Effector memory CD4-positive, alpha-beta T cell (primary cell): ENCODE results near the gene CA11.

Experiments
- DNase-seq, 3 donors: peaks; one replicate each; pipeline ENCODE4 v3.0.0-alpha.2; 2020
- H3K27ac ChIP-seq: 2 replicates; pipeline ENCODE4 v1.7.0; 2013; ENCODE audit warnings: mild to moderate bottlenecking, low read length, moderate library complexity; ENCODE audit not compliant: insufficient read depth, poor library complexity, severe bottlenecking
- H3K27me3 ChIP-seq: replicated peaks from 2 replicates; pipeline ENCODE4 v1.7.0; 2013; ENCODE audit warnings: mild to moderate bottlenecking, low read length; ENCODE audit not compliant: insufficient read depth, control insufficient read depth, poor library complexity, severe bottlenecking
- H3K36me3 ChIP-seq: 2 replicates; pipeline ENCODE4 v1.7.0; 2013; ENCODE audit warnings: mild to moderate bottlenecking, low read length, moderate library complexity; ENCODE audit not compliant: control insufficient read depth, insufficient read depth
- H3K4me1 ChIP-seq: 2 replicates; pipeline ENCODE4 v1.7.0; 2013; ENCODE audit warnings: low read length, mild to moderate bottlenecking; ENCODE audit not compliant: control insufficient read depth, insufficient read depth, poor library complexity, severe bottlenecking
- H3K4me3 ChIP-seq: 2 replicates; pipeline ENCODE4 v1.7.0; 2013; ENCODE audit warnings: low read length, low read depth, mild to moderate bottlenecking; ENCODE audit not compliant: insufficient read depth, poor library complexity, severe bottlenecking
- H3K9me3 ChIP-seq: 2 replicates; pipeline ENCODE4 v1.7.0; 2013; ENCODE audit warnings: mild to moderate bottlenecking, low read length, moderate library complexity; ENCODE audit not compliant: control insufficient read depth

CA11 gene

GRCh38 chr19:48614436-48615230, 31.4 kb downstream of the CA11 start, which contains the start of gene FAM83E:
FAM83E (minus strand) TSS chr19:48615076; CDS start chr19:48613372, 1,704 bp downstream.
- H3K4me1 ChIP-seq: peaks cover 29% of the 10 kb centered on the region
- H3K4me3 ChIP-seq: no peak within 1 kb of the TSS
- H3K27me3 ChIP-seq: no peaks in the 10 kb centered on the region
- no peak within 1 kb of the TSS for H3K27ac ChIP-seq
- no peaks in the 10 kb centered on the region for H3K9me3 ChIP-seq
- DNase-seq: no peak
- peaks cover 32% of the 10 kb centered on the region for H3K36me3 ChIP-seq

GRCh38 chr19:48613852-48614435, 32.0 kb downstream of the CA11 start:
- Histone ChIP-seq H3K9me3 (no peaks in the 10 kb centered on the region), H3K4me1 (peaks cover 28% of the 10 kb centered on the region), H3K27ac (no peak overlapping the region), H3K4me3 (no peak overlapping the region), H3K36me3 (peaks cover 32% of the 10 kb centered on the region), H3K27me3 (no peaks in the 10 kb centered on the region)
- no peak for DNase-seq

- H3K36me3 ChIP-seq: peaks cover 32% of the 10 kb centered on the region
- no peaks in the 10 kb centered on the region for H3K27me3 ChIP-seq
- H3K4me1 ChIP-seq: peaks cover 26% of the 10 kb centered on the region
- no peaks in the 10 kb centered on the region for H3K9me3 ChIP-seq
- DNase-seq: no peak
- no peak overlapping the region for H3K27ac ChIP-seq
- no peak overlapping the region for H3K4me3 ChIP-seq
Observed at GRCh38 chr19:48613024-48613851, 32.7 kb downstream of the CA11 start.

GRCh38 chr19:48611872-48612271, 34.1 kb downstream of the CA11 start:
- Histone ChIP-seq H3K9me3 (no peaks in the 10 kb centered on the region), H3K4me3 (no peak overlapping the region), H3K36me3 (peaks cover 23% of the 10 kb centered on the region), H3K27me3 (no peaks in the 10 kb centered on the region), H3K4me1 (peaks cover 13% of the 10 kb centered on the region), H3K27ac (no peak overlapping the region)
- no peak for DNase-seq

- Histone ChIP-seq H3K36me3 (peaks cover under 1% of the 10 kb centered on the region), H3K4me3 (no peak overlapping the region), H3K27ac (no peak overlapping the region), H3K27me3 (no peaks in the 10 kb centered on the region), H3K9me3 (no peaks in the 10 kb centered on the region), H3K4me1 (peaks cover 5% of the 10 kb centered on the region)
- no peak for DNase-seq
Observed at GRCh38 chr19:48609571-48610108, 36.3 kb downstream of the CA11 start.

GRCh38 chr19:48608798-48609263, 37.2 kb downstream of the CA11 start:
- Histone ChIP-seq H3K4me3 (no peak overlapping the region), H3K27me3 (no peaks in the 10 kb centered on the region), H3K9me3 (no peaks in the 10 kb centered on the region), H3K27ac (no peak overlapping the region), H3K4me1 (peaks cover 5% of the 10 kb centered on the region), H3K36me3 (no peaks in the 10 kb centered on the region)
- peak; percentile 26 to 38 (median 27) for DNase-seq

- no peaks in the 10 kb centered on the region for H3K9me3 ChIP-seq
- H3K27me3 ChIP-seq: no peaks in the 10 kb centered on the region
- no peaks in the 10 kb centered on the region for H3K36me3 ChIP-seq
- H3K27ac ChIP-seq: no peak overlapping the region
- no peak for DNase-seq
- H3K4me3 ChIP-seq: no peak overlapping the region
- peaks cover 5% of the 10 kb centered on the region for H3K4me1 ChIP-seq
Observed at GRCh38 chr19:48607359-48607755, 38.6 kb downstream of the CA11 start.

- H3K36me3 ChIP-seq: no peaks in the 10 kb centered on the region
- DNase-seq: no peak
- no peaks in the 10 kb centered on the region for H3K9me3 ChIP-seq
- no peaks in the 10 kb centered on the region for H3K27me3 ChIP-seq
- no peak within 1 kb of the TSS for H3K4me3 ChIP-seq
- no peak within 1 kb of the TSS for H3K27ac ChIP-seq
- peaks cover 5% of the 10 kb centered on the region for H3K4me1 ChIP-seq
Observed at GRCh38 chr19:48606463-48607358, 39.3 kb downstream of the CA11 start, which contains the start of gene SPACA4. SPACA4 (plus strand) TSS chr19:48606742; CDS start chr19:48606979, 237 bp downstream.

GRCh38 chr19:48603850-48604249, 42.1 kb downstream of the CA11 start:
- H3K27me3 ChIP-seq: no peaks in the 10 kb centered on the region
- no peak overlapping the region for H3K27ac ChIP-seq
- H3K4me1 ChIP-seq: peaks cover 3% of the 10 kb centered on the region
- DNase-seq: no peak
- H3K36me3 ChIP-seq: no peaks in the 10 kb centered on the region
- no peaks in the 10 kb centered on the region for H3K9me3 ChIP-seq
- H3K4me3 ChIP-seq: no peak overlapping the region
